Astrocyte (in vitro differentiated cells and primary cell): ENCODE measurements around the gene ATP13A4. TPM values are rescaled to one million over a fixed set of nuclear protein-coding genes. Genes with fewer than 3 reads are reported as not detected.

Source experiments
- DNase-seq: peaks from one replicate; pipeline ENCODE4 v3.0.0-alpha.2; 2010; ENCODE audit warnings: low read depth
- FAIRE-seq: peaks from 2 replicates; lab custom pipeline; 2011; peaks lifted over from hg19 to GRCh38; lab: Jason Lieb, UNC
- H2AFZ ChIP-seq: 2 replicates; pipeline ENCODE4 v1.6.0; 2012; ENCODE audit warnings: low read depth, low read length, inconsistent platforms
- H3K27ac ChIP-seq: 2 replicates; pipeline ENCODE4 v1.5.1; 2011; ENCODE audit warnings: low read depth, low read length, inconsistent platforms
- H3K27me3 ChIP-seq: 2 replicates; pipeline ENCODE4 v1.6.0; 2011; ENCODE audit warnings: low read length, inconsistent platforms; ENCODE audit not compliant: insufficient read depth
- H3K36me3 ChIP-seq: 2 replicates; pipeline ENCODE4 v1.5.1; 2011; ENCODE audit warnings: low read length, inconsistent platforms; ENCODE audit not compliant: insufficient read depth
- H3K4me1 ChIP-seq: 2 replicates; pipeline ENCODE4 v1.5.1; 2011; ENCODE audit warnings: low read length, inconsistent platforms; ENCODE audit not compliant: insufficient read depth
- H3K4me2 ChIP-seq: 2 replicates; pipeline ENCODE4 v1.6.0; 2012; ENCODE audit warnings: low read length, inconsistent platforms
- H3K4me3 ChIP-seq: 2 replicates; pipeline ENCODE4 v1.5.1; 2011; ENCODE audit warnings: low read depth, mild to moderate bottlenecking, low read length, inconsistent platforms; ENCODE audit not compliant: insufficient read depth
- H3K79me2 ChIP-seq: 2 replicates; pipeline ENCODE4 v1.6.0; 2012; ENCODE audit warnings: mild to moderate bottlenecking, low read length, inconsistent platforms; ENCODE audit not compliant: insufficient read depth
- H3K9ac ChIP-seq: 2 replicates; pipeline ENCODE4 v1.6.0; 2012; ENCODE audit warnings: mild to moderate bottlenecking, low read length, inconsistent platforms
- H3K9me3 ChIP-seq: 2 replicates; pipeline ENCODE4 v1.5.1; 2012; ENCODE audit warnings: low read depth, mild to moderate bottlenecking, low read length, inconsistent platforms; ENCODE audit not compliant: insufficient read depth
- H4K20me1 ChIP-seq: 2 replicates; pipeline ENCODE4 v1.6.0; 2012; ENCODE audit warnings: low read length, inconsistent platforms; ENCODE audit not compliant: insufficient read depth
- H3K27ac Mint-ChIP-seq: one replicate; pipeline ENCODE4 v1.8.0; 2021; ENCODE audit warnings: mild to moderate bottlenecking, mixed read lengths; ENCODE audit not compliant: unreplicated experiment
- H3K27me3 Mint-ChIP-seq: one replicate; pipeline ENCODE4 v1.8.0; 2021; ENCODE audit warnings: low read depth, mixed read lengths; ENCODE audit not compliant: unreplicated experiment
- H3K36me3 Mint-ChIP-seq: one replicate; pipeline ENCODE4 v1.8.0; 2021; ENCODE audit warnings: low read depth, mixed read lengths; ENCODE audit not compliant: unreplicated experiment
- H3K4me1 Mint-ChIP-seq: one replicate; pipeline ENCODE4 v1.8.0; 2021; ENCODE audit warnings: low read depth, mixed read lengths; ENCODE audit not compliant: unreplicated experiment
- H3K4me3 Mint-ChIP-seq: one replicate; pipeline ENCODE4 v1.8.0; 2021; ENCODE audit warnings: mild to moderate bottlenecking, moderate library complexity, mixed read lengths; ENCODE audit not compliant: unreplicated experiment
- H3K9me3 Mint-ChIP-seq: one replicate; pipeline ENCODE4 v1.8.0; 2021; ENCODE audit warnings: mild to moderate bottlenecking, mixed read lengths; ENCODE audit not compliant: unreplicated experiment
- EZH2 ChIP-seq: IDR thresholded peaks from 2 replicates; pipeline ENCODE4 v1.6.1; 2012; ENCODE audit warnings: mild to moderate bottlenecking, low read length, inconsistent platforms; ENCODE audit not compliant: insufficient read depth
- total RNA-seq: library from RNA; stranded (reverse); gene quantifications from 2 replicates; pipeline ENCODE4 v1.2.1, GENCODE V29; 2021
- TF ChIP-seq, protein P1 (sequence below): IDR thresholded peaks from 2 replicates; pipeline ENCODE4 v1.5.1; 2011; ENCODE audit warnings: low read depth, mild to moderate bottlenecking, inconsistent platforms, low read length, moderate library complexity; ENCODE audit not compliant: insufficient read depth

Gene ATP13A4
- total RNA-seq, 1 donor from 2014 or later: 0.34 TPM

DNA sequence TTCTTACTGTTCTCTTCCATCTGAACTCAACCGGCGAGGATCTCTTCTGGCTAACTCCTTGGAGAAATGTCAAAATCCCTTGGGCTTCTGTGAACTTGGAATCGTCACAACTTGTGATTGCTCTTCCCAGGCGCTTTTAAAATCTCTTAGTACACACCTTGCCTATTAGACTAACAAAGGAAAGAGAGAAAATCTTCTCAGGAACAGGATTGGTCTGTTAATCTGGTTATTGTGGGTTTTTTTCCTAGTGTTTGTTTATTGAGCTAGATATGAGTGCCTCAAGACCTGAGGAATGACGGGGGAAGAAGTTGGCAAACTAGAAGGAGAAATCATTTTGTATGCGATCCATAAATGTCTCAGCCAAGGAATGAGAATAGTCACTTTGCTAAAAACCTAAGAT lies 176.0 kb downstream of the ATP13A4 start, which contains the start of gene ATP13A5:
Gene ATP13A5, minus strand, starts transcription at position 48 of the 400 bp plus-strand sequence. Its CDS starts 28 bp downstream, at position 20.
- no peak within 1 kb of the TSS for H3K9ac ChIP-seq
- H3K4me3 ChIP-seq: no peak within 1 kb of the TSS
- Mint-ChIP-seq H3K36me3 (no peaks in the 10 kb centered on the region), H3K4me3 (no peak within 1 kb of the TSS), H3K4me1 (no peaks in the 10 kb centered on the region), H3K9me3 (no peaks in the 10 kb centered on the region), H3K27me3 (peaks cover 4% of the 10 kb centered on the region), H3K27ac (no peak within 1 kb of the TSS)
- H3K27ac ChIP-seq: no peak within 1 kb of the TSS
- H4K20me1 ChIP-seq: no peaks in the 10 kb centered on the region
- no peaks in the 10 kb centered on the region for H3K79me2 ChIP-seq
- FAIRE-seq: no peak
- DNase-seq: peak; percentile 19
- no peaks in the 10 kb centered on the region for H3K4me1 ChIP-seq
- no peaks in the 10 kb centered on the region for H3K36me3 ChIP-seq
- no peak within 1 kb of the TSS for H3K4me2 ChIP-seq
- H2AFZ ChIP-seq: no peak within 1 kb of the TSS
- H3K27me3 ChIP-seq: no peaks in the 10 kb centered on the region
- no peaks in the 10 kb centered on the region for H3K9me3 ChIP-seq
- TF ChIP-seq, protein P1, sequence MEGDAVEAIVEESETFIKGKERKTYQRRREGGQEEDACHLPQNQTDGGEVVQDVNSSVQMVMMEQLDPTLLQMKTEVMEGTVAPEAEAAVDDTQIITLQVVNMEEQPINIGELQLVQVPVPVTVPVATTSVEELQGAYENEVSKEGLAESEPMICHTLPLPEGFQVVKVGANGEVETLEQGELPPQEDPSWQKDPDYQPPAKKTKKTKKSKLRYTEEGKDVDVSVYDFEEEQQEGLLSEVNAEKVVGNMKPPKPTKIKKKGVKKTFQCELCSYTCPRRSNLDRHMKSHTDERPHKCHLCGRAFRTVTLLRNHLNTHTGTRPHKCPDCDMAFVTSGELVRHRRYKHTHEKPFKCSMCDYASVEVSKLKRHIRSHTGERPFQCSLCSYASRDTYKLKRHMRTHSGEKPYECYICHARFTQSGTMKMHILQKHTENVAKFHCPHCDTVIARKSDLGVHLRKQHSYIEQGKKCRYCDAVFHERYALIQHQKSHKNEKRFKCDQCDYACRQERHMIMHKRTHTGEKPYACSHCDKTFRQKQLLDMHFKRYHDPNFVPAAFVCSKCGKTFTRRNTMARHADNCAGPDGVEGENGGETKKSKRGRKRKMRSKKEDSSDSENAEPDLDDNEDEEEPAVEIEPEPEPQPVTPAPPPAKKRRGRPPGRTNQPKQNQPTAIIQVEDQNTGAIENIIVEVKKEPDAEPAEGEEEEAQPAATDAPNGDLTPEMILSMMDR: no peak
- no peak for TF ChIP-seq EZH2

DNA sequence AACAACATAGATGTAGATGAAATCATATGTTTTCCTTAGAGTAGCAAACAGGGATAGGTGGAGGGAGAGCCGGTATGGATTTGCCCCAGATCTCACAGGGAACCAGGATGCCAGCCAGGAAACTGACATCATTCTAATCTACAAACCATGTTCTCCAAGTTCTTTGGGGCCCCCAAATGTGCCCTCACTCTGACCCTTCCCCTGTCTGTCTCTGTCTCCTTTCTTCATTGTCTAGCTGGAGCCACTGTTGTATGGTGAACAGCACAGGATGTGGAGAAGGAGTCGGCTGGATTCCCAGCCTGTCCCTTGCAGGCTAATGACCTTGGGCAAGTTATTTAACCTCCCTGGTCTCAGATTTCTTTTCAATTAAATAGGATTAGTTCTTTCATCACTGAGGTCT lies 177.1 kb downstream of the ATP13A4 start:
- TF ChIP-seq, protein P1: no peak
- TF ChIP-seq EZH2: no peak
- Mint-ChIP-seq H3K36me3 (no peaks in the 10 kb centered on the region), H3K4me3 (no peak overlapping the region), H3K4me1 (no peaks in the 10 kb centered on the region), H3K27ac (no peak overlapping the region), H3K9me3 (no peaks in the 10 kb centered on the region), H3K27me3 (peaks cover 4% of the 10 kb centered on the region)
- no peaks in the 10 kb centered on the region for H3K36me3 ChIP-seq
- no peaks in the 10 kb centered on the region for H4K20me1 ChIP-seq
- H3K9ac ChIP-seq: no peak overlapping the region
- no peaks in the 10 kb centered on the region for H3K9me3 ChIP-seq
- H3K27ac ChIP-seq: no peak overlapping the region
- DNase-seq (no peak), FAIRE-seq (no peak)
- no peak overlapping the region for H3K4me3 ChIP-seq
- no peaks in the 10 kb centered on the region for H3K27me3 ChIP-seq
- H3K79me2 ChIP-seq: no peaks in the 10 kb centered on the region
- no peaks in the 10 kb centered on the region for H3K4me1 ChIP-seq
- no peak overlapping the region for H3K4me2 ChIP-seq
- H2AFZ ChIP-seq: no peak overlapping the region

DNA sequence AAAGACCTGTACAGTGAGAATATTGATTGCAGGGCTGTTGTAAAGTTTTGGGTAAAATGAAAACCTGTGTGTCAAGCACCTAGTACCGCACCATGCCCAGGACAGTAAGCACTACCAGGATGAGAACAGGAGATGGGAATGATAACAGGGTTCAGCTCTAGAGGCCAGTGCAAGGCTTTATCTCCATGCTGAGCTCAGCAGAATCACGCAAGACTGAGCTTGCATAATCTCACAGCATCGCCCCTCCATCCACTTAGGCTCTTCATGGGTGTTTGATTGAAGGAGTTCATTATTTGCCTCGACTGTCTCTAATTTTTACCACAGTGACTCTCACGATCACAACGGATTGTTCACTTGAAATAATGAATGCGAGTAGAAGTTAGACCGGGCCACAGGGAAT lies 179.1 kb downstream of the ATP13A4 start:
- Histone ChIP-seq H3K36me3 (no peaks in the 10 kb centered on the region), H4K20me1 (no peaks in the 10 kb centered on the region), H2AFZ (no peak overlapping the region), H3K4me2 (no peak overlapping the region), H3K27me3 (no peaks in the 10 kb centered on the region), H3K79me2 (no peaks in the 10 kb centered on the region), H3K9me3 (no peaks in the 10 kb centered on the region), H3K4me3 (no peak overlapping the region), H3K4me1 (no peaks in the 10 kb centered on the region), H3K27ac (no peak overlapping the region), H3K9ac (no peak overlapping the region)
- TF ChIP-seq, protein P1: no peak
- no peak for TF ChIP-seq EZH2
- no peak overlapping the region for H3K4me3 Mint-ChIP-seq
- DNase-seq (no peak), FAIRE-seq (no peak)
- no peaks in the 10 kb centered on the region for H3K9me3 Mint-ChIP-seq
- H3K4me1 Mint-ChIP-seq: no peaks in the 10 kb centered on the region
- H3K27ac Mint-ChIP-seq: no peak overlapping the region
- peaks cover 4% of the 10 kb centered on the region for H3K27me3 Mint-ChIP-seq
- no peaks in the 10 kb centered on the region for H3K36me3 Mint-ChIP-seq
